Brain microvascular endothelial cell (primary cell): ENCODE data around the gene FGF22.
"Not testable (repeated sequence)": the region's sequence is repeated elsewhere in the genome, so short reads cannot be mapped to it uniquely, and the experiment has no call there.

Experiments
- DNase-seq: peaks from one replicate; pipeline ENCODE4 v3.0.0-alpha.2; 2020
- H3K27ac ChIP-seq: fragments of 250-450 bp; sonication (Bioruptor Pico); 2 replicates; pipeline ENCODE4 v1.5.1; 2020; ENCODE audit warnings: mild to moderate bottlenecking, moderate library complexity
- H3K27me3 ChIP-seq: fragments of 250-450 bp; sonication (Bioruptor Pico); replicated peaks from 2 replicates; pipeline ENCODE4 v1.5.1; 2020; ENCODE audit warnings: mild to moderate bottlenecking
- H3K36me3 ChIP-seq: fragments of 250-450 bp; sonication (Bioruptor Pico); replicated peaks from 2 replicates; pipeline ENCODE4 v1.5.1; 2020; ENCODE audit warnings: mild to moderate bottlenecking
- H3K4me3 ChIP-seq: 2 replicates; pipeline ENCODE4 v1.5.1; 2011; ENCODE audit warnings: low read depth, mild to moderate bottlenecking, control low read depth, low read length, moderate library complexity
- in situ Hi-C: cut with HindIII; loops from 2 replicates; pipeline ENCODE4 v1.10.0; 2017; ENCODE audit warnings: low sequenced_read_pairs, low pct_ligation_motif_present
- TF ChIP-seq, protein P1 (sequence below): IDR thresholded peaks from 2 replicates; pipeline ENCODE4 v1.5.1; 2011; ENCODE audit warnings: low read depth, mild to moderate bottlenecking, moderate library complexity, low read length, control low read depth, inconsistent platforms; ENCODE audit errors: missing control alignments

Gene FGF22

DNA sequence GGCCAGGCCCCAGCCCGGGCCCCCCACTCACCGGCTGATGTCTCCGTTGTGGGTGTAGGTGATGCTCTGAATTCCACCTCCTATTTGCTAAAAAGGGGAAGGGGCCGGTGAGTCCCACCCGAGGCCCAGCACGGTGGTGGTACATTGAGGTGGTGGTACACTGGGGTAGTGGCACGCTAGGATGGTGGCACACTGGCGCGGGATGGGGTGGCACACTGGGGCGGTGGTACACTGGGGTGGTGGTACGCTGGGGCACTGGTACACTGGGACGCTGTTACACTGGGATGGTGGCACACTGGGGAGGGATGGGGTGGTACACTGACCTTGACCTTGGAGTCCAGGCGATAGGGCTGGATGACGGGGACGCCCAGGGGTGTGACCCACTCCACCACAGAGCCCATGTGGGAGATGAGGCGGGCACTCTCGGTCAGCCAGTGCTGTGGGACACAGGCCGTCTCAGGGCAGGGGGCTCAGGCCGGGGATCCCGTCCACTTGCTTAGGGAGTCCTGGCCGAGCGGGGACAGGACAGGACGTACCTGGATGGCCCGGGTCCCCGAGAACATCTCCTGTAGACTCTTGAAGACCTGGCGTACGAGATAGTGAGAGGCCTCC lies 20.9 kb upstream of the FGF22 start:
- no peaks in the 10 kb centered on the region for H3K27me3 ChIP-seq
- TF ChIP-seq, protein P1, sequence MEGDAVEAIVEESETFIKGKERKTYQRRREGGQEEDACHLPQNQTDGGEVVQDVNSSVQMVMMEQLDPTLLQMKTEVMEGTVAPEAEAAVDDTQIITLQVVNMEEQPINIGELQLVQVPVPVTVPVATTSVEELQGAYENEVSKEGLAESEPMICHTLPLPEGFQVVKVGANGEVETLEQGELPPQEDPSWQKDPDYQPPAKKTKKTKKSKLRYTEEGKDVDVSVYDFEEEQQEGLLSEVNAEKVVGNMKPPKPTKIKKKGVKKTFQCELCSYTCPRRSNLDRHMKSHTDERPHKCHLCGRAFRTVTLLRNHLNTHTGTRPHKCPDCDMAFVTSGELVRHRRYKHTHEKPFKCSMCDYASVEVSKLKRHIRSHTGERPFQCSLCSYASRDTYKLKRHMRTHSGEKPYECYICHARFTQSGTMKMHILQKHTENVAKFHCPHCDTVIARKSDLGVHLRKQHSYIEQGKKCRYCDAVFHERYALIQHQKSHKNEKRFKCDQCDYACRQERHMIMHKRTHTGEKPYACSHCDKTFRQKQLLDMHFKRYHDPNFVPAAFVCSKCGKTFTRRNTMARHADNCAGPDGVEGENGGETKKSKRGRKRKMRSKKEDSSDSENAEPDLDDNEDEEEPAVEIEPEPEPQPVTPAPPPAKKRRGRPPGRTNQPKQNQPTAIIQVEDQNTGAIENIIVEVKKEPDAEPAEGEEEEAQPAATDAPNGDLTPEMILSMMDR = no peak
- in situ Hi-C loops = no loop called here
- H3K36me3 ChIP-seq = peaks cover 64% of the 10 kb centered on the region
- no peak for DNase-seq
- H3K27ac ChIP-seq = no peak overlapping the region
- H3K4me3 ChIP-seq = no peak overlapping the region

DNA sequence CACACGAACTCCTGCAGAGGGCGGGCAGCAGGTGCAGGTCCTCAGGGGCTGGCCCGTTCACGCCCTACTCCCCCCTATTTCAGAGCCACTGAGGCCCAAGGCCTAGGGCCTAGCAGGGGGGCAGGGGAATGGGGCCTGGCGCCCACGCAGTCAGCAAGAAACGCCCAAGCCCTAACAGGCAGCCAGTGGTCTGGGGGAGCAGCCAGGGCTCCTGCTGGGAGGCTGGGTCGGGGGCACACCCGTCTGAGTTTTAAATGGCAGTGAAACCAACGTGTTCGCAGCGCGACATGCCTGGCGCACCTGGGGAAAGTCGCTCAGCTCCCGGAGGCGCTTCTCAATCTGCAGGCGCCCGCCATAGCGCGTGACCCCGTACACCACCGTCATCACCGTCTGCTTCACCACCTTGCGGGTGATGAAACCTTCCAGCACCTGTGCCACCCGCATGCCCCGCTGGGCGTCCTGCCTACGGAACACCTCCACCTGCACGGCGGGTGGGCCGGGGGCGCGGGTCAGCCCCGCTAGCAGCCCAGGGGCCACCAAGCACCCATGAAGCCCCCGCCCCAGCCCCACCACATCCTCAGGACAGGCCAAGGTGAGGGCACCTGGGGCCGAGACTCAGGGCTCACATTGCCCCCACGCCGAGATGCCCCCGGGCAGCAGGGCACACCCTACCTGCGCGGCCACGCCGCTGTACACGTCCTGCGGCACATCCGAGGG lies 20.2 kb upstream of the FGF22 start:
- in situ Hi-C loops = no loop called here
- TF ChIP-seq, protein P1 = no peak
- H3K27me3 ChIP-seq = no peaks in the 10 kb centered on the region
- no peak for DNase-seq
- peaks cover 67% of the 10 kb centered on the region for H3K36me3 ChIP-seq
- H3K27ac ChIP-seq = no peak overlapping the region
- no peak overlapping the region for H3K4me3 ChIP-seq

GRCh38 chr19:620166-620862 lies 19.4 kb upstream of the FGF22 start:
- Histone ChIP-seq H3K27ac (no peak overlapping the region), H3K36me3 (peaks cover 69% of the 10 kb centered on the region), H3K27me3 (no peaks in the 10 kb centered on the region), H3K4me3 (no peak overlapping the region)
- in situ Hi-C loops = no loop called here
- DNase-seq = no peak
- TF ChIP-seq, protein P1 = no peak

DNA sequence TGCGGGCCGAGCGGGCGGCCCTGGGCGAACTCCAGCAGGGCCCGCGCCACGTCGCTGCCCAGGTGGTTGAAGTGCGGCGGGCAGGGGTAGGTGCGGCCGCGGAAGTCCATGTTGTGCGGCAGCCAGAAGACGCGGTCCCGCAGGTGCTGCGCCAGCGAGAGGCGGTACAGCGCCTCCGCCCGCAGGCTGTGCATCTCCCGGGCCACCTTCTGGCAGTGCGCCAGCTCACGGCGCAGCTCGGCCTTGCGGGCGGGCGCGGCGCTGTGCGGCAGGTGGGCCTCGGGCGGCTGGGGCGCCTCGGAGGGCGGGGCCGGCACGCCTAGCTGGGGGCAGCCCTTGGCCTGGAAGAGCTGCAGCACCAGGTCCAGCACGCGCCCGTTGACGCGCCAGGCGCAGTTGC lies 18.5 kb upstream of the FGF22 start:
- in situ Hi-C loops, H3K4me3 ChIP-seq, H3K27me3 ChIP-seq, DNase-seq, H3K27ac ChIP-seq: not testable (repeated sequence)
- peaks cover 71% of the 10 kb centered on the region for H3K36me3 ChIP-seq

DNA sequence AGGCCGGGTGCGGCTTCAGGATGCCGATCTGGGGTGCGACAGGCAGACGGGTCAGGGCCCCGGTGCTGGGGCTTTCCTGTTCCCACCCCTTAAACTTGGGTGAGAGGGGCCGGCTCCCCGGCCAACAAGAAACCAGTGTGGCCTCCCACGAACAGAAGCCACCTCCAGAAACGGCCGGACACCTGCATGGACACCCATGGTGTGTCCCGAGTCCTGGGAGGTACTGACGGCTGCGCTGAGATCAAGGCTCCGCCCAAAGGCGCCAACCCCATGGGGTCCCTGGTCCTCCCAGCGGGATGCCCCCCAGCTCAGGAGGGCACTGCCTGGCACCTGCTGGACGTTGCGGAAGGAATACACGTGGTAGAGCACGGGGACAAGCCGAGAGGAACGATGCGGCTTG lies 17.9 kb upstream of the FGF22 start:
- in situ Hi-C loops = no loop called here
- H3K4me3 ChIP-seq = no peak overlapping the region
- DNase-seq = no peak
- peaks cover 71% of the 10 kb centered on the region for H3K36me3 ChIP-seq
- no peak overlapping the region for H3K27ac ChIP-seq
- TF ChIP-seq, protein P1 = no peak
- no peaks in the 10 kb centered on the region for H3K27me3 ChIP-seq

GRCh38 chr19:622666-623065 lies 17.0 kb upstream of the FGF22 start:
- peak overlapping the region; percentile 92 for H3K27ac ChIP-seq
- peaks cover 69% of the 10 kb centered on the region for H3K36me3 ChIP-seq
- TF ChIP-seq, protein P1 = no peak
- no peak overlapping the region for H3K4me3 ChIP-seq
- no peaks in the 10 kb centered on the region for H3K27me3 ChIP-seq
- no peak for DNase-seq
- in situ Hi-C loops = no loop called here
